ENCODE data around the gene ANAPC2.
"Not testable (repeated sequence)": the region's sequence is repeated elsewhere in the genome, so short reads cannot be mapped to it uniquely, and the experiment has no call there.

ANAPC2 gene

DNA sequence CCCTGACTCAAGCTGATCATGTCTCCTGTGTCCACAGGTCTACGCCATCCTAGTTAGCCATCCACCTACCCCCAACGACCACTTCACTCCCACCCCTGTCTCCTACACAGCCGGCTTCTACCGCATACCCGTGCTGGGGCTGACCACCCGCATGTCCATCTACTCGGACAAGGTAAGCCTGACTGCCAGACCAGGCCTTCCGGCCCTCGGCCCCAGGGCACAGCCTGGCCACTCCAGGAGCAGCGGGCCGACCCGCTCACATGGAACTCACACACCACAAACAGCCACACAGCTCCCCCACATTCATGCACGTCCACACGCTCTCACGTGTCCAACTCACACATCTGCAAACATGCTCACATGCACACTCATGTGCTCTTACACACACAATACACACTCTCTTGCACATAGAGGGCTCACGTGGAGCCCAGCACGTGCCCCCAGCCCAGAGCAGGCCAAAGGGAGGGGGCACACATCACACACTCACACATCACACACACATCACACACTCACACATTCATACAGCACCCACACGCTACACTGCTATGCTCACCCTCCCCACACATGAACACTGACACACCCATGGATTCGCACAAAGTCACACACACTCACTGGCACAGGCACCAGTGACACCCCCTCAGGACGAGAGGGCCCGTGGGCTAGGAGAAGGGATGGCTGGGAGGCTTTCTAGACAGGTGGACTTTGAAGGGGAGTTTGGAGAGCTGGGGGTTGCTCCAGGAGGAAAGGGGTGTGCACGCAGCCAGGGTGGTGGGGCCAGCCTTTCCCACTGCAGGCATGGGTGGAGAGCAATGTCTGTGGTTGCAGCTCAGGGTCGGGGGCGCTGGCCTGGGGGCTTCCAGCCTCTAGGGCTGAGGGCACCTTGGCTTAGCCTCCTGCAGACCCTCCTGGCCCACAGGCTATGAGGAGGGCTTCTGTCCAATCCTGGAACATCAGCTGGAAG, 46.1 kb downstream of the ANAPC2 start:
- DNase-seq, result no peak

DNA sequence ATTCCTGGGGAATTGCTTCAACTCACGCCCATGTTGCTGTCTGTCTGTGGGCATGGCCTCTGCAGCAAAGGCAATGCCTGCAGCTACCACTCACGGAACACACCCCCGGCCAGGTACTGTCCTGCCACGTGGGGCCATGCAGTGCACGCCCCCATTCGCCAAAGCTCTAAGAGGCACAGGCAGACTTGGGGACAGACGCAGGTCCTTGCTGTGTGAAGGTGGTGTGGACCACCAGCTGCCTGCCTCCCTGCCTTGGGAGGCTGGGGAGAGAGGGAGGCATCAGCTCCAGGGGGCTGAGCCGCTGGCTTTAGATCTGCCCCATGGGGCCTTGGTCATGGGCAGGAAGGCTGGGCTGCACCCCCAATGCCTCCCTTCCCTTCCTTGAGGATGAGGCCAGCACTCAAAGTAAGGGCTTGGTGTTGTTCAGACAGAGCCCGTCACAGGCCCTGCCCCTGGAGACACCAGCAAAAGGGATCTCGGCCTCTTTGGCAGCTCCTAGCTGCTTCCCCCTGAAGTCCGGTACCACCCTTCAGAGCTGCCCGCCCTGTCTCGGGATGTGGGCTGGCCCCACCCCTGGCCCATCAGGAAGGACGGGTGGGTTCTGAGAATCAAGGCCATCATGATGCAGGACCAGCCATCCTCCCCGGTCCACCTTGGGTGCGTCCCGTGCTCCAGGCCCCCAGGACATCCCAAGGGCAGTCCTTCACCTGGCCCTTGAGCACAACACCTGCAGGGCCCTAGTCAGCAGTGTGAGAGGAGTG, 47.1 kb downstream of the ANAPC2 start:
- DNase-seq, result no peak

DNA sequence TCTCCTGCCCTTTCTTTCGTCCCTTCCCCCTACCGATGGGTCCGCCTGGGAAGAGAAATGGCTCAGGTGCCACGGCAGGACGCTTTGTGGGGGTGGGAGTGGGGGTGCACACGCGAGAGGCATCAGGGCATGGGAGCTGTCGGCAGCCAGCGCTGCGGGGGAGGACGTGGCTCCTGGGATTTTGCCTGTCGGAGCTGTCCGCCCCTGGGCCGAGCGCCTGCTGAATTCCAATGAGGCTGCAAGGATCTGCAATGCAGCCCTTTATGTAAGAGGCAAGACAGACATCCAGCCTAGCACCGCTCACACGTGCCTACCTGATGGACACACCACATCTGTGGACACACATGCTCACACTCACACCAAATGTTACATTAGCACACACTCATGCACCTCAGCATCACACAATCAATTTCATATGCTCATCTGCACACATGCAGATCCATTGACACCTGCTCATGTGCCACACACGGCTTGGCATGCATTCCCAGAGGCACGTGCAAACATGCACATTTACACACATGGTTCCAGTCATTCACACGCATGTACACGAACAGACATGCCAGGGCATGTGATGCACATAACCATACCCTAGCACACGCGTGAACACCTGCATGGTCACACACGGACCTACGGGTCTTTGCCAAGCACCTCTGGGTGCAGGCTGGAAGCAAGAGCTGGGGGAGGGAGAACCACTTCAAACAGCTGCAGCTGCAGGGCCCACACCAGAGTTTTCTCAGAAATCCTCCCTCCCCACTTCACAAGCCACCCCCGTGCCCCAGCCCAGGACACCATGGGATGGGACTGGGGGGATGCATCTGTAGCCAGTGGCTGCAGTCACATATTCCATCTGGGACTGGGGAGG, 48.0 kb downstream of the ANAPC2 start:
- no peak for DNase-seq

DNA sequence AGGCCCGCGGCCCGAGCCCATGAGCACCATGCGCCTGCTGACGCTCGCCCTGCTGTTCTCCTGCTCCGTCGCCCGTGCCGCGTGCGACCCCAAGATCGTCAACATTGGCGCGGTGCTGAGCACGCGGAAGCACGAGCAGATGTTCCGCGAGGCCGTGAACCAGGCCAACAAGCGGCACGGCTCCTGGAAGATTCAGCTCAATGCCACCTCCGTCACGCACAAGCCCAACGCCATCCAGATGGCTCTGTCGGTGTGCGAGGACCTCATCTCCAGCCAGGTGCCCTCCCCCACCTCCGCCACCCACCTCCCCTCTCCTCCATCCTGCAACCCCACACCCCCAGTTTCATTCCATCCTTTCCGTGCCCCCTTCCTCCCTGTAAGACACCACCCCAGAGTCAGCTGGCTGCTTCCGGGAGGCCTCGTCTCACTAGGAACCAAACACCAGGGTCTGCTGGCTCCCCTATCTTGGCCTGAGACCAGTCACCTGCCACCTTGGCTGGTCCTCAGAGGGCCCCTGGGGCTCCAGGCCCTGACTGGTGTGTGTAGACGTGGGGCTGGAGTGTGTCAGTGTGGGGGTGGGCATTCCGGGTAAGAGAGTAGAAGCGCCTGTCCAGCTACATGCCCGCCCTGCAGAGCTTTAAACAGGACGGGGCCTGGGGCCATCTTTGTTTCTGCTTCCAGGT, 48.8 kb downstream of the ANAPC2 start:
- no peak for DNase-seq

- DNase-seq, result no peak
Observed at GRCh38 chr9:137138722-137139467, 49.5 kb downstream of the ANAPC2 start, which contains the start of gene GRIN1. TSS of gene GRIN1 (plus strand) at chr9:137139154. CDS start at chr9:137139487, 333 bp downstream.

GRCh38 chr9:137138058-137138721, 50.2 kb downstream of the ANAPC2 start:
- no peak for DNase-seq

DNA sequence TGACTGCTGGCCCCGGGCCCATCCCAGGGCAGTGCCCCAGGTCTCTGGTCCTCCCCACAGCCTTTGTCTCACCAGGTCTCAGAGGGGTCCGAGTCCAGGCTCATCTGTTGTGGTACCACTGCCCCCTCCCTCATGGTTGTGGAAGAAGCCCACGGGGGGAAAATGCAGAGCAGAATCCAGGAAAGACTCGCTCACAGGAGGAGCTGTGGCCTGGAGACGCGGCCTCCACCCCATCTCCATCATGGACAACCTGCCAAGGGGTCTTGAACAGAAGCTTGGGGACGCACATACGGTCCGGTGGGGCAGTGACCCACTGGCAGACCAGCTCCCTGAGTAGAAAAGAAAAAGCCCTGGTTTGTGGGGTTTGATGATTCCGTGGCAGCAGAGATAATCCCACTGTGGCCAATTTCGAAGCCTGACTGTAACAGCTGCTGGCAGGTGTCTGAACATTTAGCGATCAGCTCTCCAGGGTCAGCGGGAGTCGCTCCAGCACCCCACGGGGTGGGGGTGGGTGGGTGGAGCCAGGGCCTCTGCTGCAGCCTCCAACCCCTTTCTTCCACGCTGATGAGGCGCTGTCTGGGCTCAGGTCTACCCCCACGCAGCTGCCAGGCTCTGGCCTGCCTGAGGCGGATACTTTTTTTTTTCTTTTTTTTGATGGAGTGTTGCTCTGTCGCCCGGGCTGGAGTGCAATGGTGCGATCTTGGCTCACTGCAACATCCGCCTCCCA, 51.3 kb downstream of the ANAPC2 start:
- no peak for DNase-seq

DNA sequence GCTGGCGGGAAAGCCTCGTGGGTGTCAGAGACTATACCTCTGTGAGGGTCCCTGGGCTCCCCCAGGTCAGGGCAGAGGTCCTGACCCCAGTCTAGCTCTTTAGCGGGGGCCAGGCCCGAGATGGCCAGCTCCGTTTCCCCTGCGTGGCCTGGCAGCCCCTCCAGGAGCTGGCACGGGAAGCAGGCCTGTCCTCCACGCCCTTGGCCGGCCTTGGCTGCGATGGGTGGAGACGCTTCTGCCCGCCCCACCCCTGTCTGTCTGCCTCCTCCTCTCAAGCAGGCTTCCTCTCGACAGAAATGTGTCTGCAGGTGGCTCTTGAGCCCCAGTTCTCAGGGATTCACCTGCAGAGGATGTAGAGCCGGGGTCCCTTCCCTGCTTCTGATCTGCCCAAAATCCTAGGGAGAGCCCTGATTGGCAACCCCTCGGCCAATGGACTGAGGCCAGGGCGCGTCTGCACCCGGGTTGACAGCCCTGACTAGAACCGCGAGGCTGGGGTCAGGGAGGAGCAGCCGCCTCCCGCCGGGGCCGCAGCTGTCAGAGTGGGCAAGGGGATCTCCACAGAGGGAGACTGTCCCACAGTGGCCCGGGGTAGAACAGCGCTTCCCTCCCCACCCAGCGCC, 52.0 kb downstream of the ANAPC2 start:
- DNase-seq, result no peak

- not testable (repeated sequence) for DNase-seq
Observed at GRCh38 chr9:137135154-137135553, 53.2 kb downstream of the ANAPC2 start.

DNA sequence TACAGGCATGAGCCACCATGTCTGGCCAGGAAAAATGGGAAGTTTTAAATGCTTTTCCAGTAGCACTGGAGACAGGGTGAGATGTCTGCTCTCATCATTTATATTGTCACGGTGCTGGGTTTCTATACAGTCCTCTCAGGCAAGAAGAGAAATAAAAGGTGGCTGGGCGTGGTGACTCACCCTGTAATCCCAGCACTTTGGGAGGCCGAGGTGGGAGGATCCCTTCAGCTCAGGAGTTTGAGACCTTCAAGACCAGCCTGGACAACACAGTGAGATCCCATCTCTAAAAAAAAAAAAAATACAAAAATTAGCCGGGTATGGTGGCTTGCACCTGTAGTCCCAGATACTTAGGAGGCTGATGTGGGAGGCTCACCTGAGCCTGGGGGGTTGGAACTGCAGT, 54.2 kb downstream of the ANAPC2 start:
- DNase-seq, result no peak

- DNase-seq, result no peak
Observed at GRCh38 chr9:137130176-137130755, 58.1 kb downstream of the ANAPC2 start.

DNA sequence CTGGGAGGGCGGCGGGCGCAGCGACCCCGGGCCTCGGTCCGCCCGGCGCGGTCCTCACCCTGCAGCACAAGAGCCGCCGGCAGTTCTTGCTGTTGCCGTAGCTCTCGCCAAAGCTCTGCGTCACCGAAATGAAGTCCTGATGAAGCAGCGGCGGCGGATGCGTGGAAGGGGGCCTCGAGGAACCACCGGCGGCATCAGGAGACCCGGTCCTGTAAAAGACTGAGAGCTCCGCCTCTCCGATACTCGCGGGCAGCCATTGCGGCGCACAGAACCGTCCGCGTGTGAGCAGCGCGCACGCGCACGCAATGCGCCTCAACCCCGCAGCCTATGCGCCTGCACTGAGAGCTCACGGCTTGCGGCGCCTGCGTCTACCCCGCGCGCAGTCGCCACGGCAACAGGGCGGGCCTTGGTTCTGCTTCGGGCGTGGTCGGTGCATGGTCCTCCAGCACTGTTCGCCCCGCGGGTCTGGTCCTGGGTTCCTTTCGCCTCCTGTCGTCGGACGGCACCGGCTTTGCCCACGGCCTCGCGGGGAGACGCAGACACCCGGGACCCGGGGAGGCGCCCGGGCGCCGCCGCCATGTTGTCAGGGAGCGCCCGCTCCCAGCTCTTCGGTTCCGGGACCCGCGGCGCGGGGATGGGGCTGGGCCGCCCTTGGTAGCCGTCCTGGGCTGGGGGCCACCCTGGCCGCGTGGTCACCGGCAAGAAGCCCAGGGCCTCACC, 58.7 kb downstream of the ANAPC2 start:
- peak; percentile 90 for DNase-seq

GRCh38 chr9:137128862-137129455, 59.4 kb downstream of the ANAPC2 start:
- no peak for DNase-seq

GRCh38 chr9:137128158-137128861, 60.0 kb downstream of the ANAPC2 start:
- DNase-seq, result no peak

GRCh38 chr9:137127301-137128157, 60.8 kb downstream of the ANAPC2 start:
- no peak for DNase-seq

- no peak for DNase-seq
Observed at GRCh38 chr9:137126786-137127185, 61.6 kb downstream of the ANAPC2 start.
